Skeletal muscle satellite cell (primary cell): ENCODE measurements around the gene CCL19. TPM values are rescaled to one million over a fixed set of nuclear protein-coding genes. Genes with fewer than 3 reads are reported as not detected.
"Not testable (repeated sequence)": the region's sequence is repeated elsewhere in the genome, so short reads cannot be mapped to it uniquely, and the experiment has no call there.

Experiments
- H3K27me3 ChIP-seq: 2 replicates; pipeline ENCODE4 v1.7.0; 2013; ENCODE audit warnings: low read length; ENCODE audit not compliant: control insufficient read depth, insufficient read depth
- H3K36me3 ChIP-seq: 2 replicates; pipeline ENCODE4 v1.7.0; 2013; ENCODE audit warnings: mild to moderate bottlenecking, control low read depth, low read length; ENCODE audit not compliant: insufficient read depth
- H3K4me1 ChIP-seq: 2 replicates; pipeline ENCODE4 v1.7.0; 2013; ENCODE audit warnings: low read length; ENCODE audit not compliant: control insufficient read depth, insufficient read depth
- H3K4me2 ChIP-seq: 2 replicates; pipeline ENCODE4 v1.7.0; 2013; ENCODE audit warnings: mild to moderate bottlenecking, low read length
- H3K4me3 ChIP-seq: 2 replicates; pipeline ENCODE4 v1.7.0; 2013; ENCODE audit warnings: low read length
- H3K9ac ChIP-seq: 2 replicates; pipeline ENCODE4 v1.7.0; 2013; ENCODE audit warnings: mild to moderate bottlenecking, low read depth, low read length, moderate library complexity
- H3K9me3 ChIP-seq: replicated peaks from 2 replicates; pipeline ENCODE4 v1.7.0; 2013; ENCODE audit warnings: mild to moderate bottlenecking, control low read depth, low read length
- total RNA-seq: library from RNA; depleted of rRNA; stranded (reverse); fragments of >200 nt; gene quantifications from 2 replicates; pipeline ENCODE4 v1.2.3, GENCODE V29; 2012; rRNA removed

The CCL19 gene
- total RNA-seq, result not detected in 2 replicates

DNA sequence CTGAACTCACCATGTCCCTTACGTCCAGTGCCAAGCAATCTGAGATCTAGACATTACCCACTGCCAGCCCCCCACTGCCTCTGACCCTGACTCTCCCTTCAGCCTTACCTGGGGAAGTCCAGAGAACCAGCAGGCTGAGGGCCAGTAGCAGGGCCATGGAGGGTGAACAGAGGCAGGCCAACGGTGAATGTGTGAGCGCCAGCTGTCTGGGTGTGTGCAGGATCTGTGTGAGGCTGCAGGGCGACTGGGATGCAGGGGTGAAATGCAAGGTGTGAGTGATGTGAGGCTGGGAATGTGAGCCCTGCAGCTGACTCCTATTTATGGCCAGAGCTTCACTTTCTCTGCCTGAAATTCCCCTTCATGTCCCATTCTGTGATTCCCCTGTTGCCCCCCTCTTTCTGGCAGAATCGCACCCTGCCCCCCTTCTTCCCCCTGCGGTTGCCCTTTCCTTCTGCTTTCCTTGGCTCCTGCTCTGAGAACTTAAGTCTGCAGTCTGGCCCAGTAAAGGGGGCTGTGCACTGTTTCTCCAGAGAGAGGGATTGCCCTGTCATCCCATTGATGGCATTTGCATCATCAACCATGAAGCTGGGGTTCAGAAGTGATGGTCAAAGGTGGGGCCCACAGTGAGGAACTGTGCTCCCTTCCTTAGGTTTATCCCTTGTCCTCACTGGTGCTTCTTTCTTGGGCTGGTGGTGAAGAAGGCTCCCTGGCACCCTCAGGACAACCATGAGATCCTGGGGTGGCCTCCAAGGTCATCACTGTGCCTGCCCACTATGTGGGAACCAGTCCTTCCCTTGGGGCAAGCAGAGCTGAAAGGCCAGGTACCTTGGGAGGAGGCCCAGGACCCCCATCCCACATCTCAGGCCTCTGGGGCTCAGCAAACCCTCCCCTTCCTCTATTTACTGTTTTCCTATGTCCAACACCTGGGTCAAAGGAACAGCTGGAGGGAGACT is at the start of gene CCL19:
Gene CCL19, minus strand, starts transcription at position 294 of the 953 bp plus-strand sequence. Its CDS starts 137 bp downstream, at position 157.
- H3K9ac ChIP-seq, result no peak within 1 kb of the TSS
- no peak within 1 kb of the TSS for H3K4me2 ChIP-seq
- no peaks in the 10 kb centered on the region for H3K4me1 ChIP-seq
- no peaks in the 10 kb centered on the region for H3K27me3 ChIP-seq
- H3K4me3 ChIP-seq, result no peak within 1 kb of the TSS
- H3K9me3 ChIP-seq, result no peaks in the 10 kb centered on the region
- H3K36me3 ChIP-seq, result no peaks in the 10 kb centered on the region

DNA sequence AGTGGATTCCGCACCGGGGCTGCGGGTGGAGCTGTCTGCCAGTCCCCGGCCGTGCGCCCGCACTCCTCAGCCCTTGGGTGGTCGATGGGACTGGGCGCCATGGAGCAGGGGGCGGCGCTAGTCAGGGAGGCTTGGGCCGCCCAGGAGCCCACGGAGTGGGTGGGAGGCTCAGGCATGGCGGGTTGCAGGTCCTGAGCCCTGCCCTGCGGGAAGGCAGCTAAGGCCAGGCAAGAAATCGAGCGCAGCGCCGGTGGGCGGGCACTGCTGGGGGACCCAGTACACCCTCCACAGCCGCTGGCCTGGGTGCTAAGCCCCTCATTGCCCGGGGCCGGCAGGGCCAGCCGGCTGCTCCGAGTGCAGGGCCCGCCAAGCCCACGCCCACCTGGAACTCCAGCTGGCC is 49.1 kb upstream of the CCL19 start:
- not testable (repeated sequence) for H3K9me3 ChIP-seq, H3K9ac ChIP-seq, H3K4me2 ChIP-seq, H3K36me3 ChIP-seq, H3K4me3 ChIP-seq, H3K4me1 ChIP-seq, H3K27me3 ChIP-seq

DNA sequence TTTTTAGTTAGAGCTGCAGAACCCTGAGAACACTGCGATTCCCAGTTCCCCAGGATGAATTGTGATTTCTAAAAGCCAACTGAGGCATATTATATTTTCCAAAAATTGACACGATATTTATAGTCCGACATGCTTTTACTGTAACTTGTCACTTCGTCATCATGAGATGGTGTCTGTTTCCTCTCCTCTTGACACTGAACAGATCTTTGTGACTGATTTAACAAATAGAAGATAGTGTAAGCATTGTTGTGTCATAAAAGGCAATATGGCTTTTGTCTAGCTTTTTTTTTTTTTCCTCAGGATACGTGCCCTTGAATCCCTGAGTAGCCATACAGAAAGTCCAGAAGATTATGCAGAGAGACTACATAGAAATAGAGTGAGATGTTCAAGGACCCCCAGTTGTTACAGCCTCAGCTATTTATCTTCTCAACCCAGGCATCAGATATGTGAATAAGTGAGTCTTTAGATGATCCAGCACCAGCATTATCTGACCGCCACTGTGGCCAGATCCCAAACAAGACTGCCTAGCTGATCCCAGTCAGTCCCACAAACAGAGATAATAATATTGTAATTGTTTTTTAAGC is 46.7 kb upstream of the CCL19 start:
- no peak overlapping the region for H3K9ac ChIP-seq
- H3K4me1 ChIP-seq, result no peaks in the 10 kb centered on the region
- peaks cover 8% of the 10 kb centered on the region for H3K27me3 ChIP-seq
- H3K9me3 ChIP-seq, result no peaks in the 10 kb centered on the region
- no peak overlapping the region for H3K4me3 ChIP-seq
- no peak overlapping the region for H3K4me2 ChIP-seq
- no peaks in the 10 kb centered on the region for H3K36me3 ChIP-seq

DNA sequence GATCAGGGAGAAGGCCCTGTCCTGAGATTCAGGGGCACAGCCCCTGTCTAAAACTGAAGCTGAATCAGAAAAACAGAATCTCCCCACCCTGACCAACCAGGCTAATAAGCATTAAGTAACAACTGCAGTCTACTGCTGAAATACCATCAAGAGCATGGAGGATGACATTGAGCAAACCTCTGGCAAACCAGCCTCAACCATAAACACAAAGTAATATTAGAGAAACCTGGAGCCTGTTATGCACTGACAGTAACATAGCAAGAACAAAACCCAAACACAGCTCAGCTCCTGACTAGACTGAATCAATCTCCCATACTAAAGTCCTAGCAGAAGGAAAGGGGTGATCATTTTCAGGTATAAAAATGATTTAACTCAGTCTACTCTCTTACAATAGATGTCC is 43.6 kb upstream of the CCL19 start:
- H3K4me3 ChIP-seq, result no peak overlapping the region
- no peaks in the 10 kb centered on the region for H3K9me3 ChIP-seq
- no peaks in the 10 kb centered on the region for H3K4me1 ChIP-seq
- H3K9ac ChIP-seq, result no peak overlapping the region
- H3K27me3 ChIP-seq, result peaks cover 12% of the 10 kb centered on the region
- no peaks in the 10 kb centered on the region for H3K36me3 ChIP-seq
- H3K4me2 ChIP-seq, result no peak overlapping the region

DNA sequence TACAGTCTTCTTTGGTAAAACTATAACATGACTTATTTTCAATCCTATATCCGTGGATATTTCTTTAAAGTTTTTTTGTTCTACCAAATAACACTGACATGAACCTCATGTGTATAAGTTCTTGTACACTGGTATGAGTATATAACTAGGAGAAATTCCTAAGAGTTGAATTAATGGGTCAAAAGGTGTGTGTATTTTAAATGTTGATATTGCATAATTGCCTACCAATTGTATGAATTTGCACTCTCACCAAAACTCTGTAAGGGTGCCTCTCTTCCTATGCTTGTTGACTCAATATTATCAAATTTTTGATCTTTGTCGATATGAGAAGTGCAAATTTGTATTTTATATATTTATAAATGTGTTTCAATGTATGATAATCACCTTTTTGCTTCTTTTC is 41.8 kb upstream of the CCL19 start:
- H3K36me3 ChIP-seq, result no peaks in the 10 kb centered on the region
- H3K4me3 ChIP-seq, result no peak overlapping the region
- no peak overlapping the region for H3K4me2 ChIP-seq
- no peaks in the 10 kb centered on the region for H3K9me3 ChIP-seq
- H3K9ac ChIP-seq, result no peak overlapping the region
- peaks cover 14% of the 10 kb centered on the region for H3K27me3 ChIP-seq
- H3K4me1 ChIP-seq, result no peaks in the 10 kb centered on the region

DNA sequence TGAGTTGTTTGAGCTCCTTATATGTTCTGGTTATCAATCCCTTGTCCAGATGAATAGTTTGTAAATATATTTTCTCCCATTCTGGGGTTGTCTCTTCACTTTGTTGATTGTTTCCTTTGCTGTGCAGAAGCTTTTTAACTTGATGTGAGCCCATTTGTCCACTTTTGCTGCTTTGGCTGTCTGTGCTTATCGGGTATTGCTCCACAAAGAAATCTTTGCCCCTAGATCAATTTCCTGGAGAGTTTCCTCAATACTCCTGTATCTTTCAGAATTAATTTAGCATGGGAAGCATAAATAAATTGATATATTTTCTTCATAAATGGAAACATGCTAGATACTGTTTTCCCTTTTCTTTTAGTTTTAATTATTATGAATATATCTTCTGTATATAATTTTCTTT is 41.4 kb upstream of the CCL19 start:
- no peaks in the 10 kb centered on the region for H3K9me3 ChIP-seq
- no peak overlapping the region for H3K9ac ChIP-seq
- H3K27me3 ChIP-seq, result peaks cover 16% of the 10 kb centered on the region
- no peak overlapping the region for H3K4me3 ChIP-seq
- H3K4me2 ChIP-seq, result no peak overlapping the region
- H3K4me1 ChIP-seq, result no peaks in the 10 kb centered on the region
- no peaks in the 10 kb centered on the region for H3K36me3 ChIP-seq

DNA sequence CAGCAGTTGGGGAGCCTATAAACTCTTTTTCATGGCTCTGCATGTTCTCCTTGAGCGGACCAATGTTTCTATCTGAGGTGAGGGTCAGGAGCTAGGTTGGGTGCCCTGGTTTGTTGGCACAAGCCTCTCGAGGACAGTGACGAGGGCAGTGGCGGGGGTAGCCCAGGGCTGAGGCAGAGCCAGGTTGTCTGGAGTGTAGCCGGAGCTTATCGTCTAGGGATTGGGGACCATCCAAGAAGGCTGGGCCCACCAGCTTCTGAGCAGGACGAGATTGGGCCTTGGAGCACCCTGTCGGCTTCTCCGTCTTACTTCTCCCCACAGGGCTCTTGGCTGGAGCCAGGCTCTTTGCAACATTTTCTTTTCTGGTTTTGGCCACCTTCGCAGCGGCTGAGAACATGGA is 32.1 kb upstream of the CCL19 start:
- Histone ChIP-seq H3K4me3 (no peak overlapping the region), H3K27me3 (peaks cover 25% of the 10 kb centered on the region), H3K9ac (no peak overlapping the region), H3K4me1 (no peaks in the 10 kb centered on the region), H3K9me3 (no peaks in the 10 kb centered on the region), H3K4me2 (no peak overlapping the region), H3K36me3 (no peaks in the 10 kb centered on the region)

DNA sequence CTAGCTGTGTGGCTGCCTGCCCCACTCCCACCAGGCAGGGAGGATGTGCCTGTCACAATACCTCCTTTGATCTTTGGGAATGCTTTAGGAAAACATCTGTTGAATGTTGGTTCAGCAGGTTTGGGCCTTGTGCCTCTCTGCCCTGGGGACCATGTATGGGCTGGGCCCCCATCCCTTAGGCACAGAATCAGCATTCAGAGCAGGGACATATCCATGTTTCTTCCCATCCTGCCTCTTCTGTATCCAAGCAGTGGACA is 28.6 kb upstream of the CCL19 start:
- H3K9me3 ChIP-seq, H3K4me1 ChIP-seq: not testable (repeated sequence)

DNA sequence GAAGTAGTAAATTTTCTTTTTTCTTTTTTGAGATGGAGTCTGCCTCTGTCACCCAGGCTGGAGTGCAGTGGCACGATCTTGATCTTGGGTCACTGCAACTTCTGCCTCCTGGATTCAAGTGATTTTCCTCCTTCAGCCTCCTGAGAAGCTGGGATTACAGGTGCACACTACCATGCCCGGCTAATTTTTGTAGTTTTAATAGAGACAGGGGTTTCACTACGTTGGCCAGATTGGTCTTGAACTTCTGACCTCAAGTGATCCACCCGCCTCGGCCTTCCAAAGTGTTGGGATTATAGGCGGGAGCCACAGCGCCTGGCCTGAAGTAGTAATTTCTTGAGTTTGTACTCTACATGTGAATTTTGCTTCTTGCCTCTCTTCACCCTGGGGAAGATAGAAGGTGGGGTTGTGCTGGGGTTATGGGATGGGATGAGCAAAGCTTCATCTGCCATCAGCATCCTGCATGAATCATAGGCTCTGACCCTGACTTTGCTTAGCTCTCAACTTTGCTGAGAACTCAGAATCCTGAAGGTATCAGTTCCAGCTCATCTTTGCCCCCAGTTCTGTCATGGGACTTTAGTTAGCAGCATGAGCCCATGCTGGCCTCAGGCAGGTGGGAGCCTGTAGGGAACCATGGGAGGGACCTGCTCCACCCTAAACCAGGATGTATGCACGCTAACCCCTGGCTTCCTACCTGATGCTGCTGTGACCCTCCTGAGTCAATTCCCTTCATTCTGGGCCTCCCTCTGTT is 28.1 kb upstream of the CCL19 start:
- H3K9me3 ChIP-seq, result no peaks in the 10 kb centered on the region
- H3K27me3 ChIP-seq, result peaks cover 31% of the 10 kb centered on the region
- no peak overlapping the region for H3K9ac ChIP-seq
- no peak overlapping the region for H3K4me2 ChIP-seq
- H3K4me1 ChIP-seq, result no peaks in the 10 kb centered on the region
- no peaks in the 10 kb centered on the region for H3K36me3 ChIP-seq
- no peak overlapping the region for H3K4me3 ChIP-seq

More for the DNA sequence above, 28.6 kb upstream of the CCL19 start:
- H3K4me3 ChIP-seq, H3K36me3 ChIP-seq, H3K9ac ChIP-seq, H3K4me2 ChIP-seq: not testable (repeated sequence)
- H3K27me3 ChIP-seq, result peaks cover 26% of the 10 kb centered on the region

DNA sequence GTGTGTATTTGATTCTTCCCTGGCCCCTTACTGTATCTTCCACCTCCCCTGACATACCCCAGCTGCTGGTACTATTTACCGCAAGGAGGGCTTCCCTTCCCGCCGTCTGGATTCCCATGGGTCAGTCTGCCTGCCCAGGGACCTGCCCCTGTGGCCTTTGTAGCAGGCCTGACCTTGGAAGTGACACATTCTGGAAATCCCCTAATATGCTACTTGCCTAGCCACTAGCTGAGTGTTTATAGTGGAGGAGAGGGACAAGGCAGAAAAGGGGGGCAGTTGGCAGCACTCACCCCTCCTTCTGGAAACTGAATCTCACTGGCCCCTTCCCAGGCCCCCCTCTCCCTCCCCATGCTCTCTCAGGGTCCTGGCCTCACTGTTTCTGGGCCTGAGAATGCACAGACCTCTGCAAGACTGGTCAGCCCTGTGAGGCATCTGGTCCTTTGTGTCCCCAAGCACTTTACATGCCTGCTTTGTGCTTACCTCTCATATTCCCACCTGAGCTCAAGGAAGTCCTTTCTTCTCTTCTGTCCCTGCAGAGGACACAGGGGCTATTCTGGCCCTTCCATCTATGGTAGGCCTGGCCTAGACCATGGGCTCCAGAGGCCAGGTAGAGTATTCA is 27.0 kb upstream of the CCL19 start:
- Histone ChIP-seq H3K9ac (no peak overlapping the region), H3K27me3 (peaks cover 42% of the 10 kb centered on the region), H3K4me3 (no peak overlapping the region)

DNA sequence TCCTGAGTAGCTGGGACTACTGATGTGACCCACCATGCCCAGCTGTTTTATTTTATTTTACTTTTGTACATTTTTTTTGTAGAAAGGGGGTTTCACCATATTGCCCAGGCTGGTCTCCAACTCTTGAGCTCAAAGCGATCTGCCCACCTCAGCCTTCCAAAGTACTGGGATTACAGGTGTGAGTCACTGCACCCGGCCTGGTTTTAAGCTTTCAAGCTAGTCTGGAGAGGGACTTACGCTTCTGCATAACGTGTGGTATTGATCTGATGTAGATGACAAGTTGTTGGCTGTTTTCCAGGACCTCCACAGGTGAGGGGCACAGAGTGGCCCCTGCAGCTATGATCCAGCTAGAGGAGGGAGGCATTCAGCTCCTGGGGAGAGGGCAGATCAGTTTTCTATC is 25.6 kb upstream of the CCL19 start:
- Histone ChIP-seq H3K4me3 (no peak overlapping the region), H3K4me1 (no peaks in the 10 kb centered on the region), H3K4me2 (no peak overlapping the region), H3K9ac (no peak overlapping the region), H3K27me3 (peaks cover 36% of the 10 kb centered on the region), H3K36me3 (no peaks in the 10 kb centered on the region), H3K9me3 (no peaks in the 10 kb centered on the region)

More for the DNA sequence above, 27.0 kb upstream of the CCL19 start:
- Histone ChIP-seq H3K4me2 (no peak overlapping the region), H3K9me3 (no peaks in the 10 kb centered on the region), H3K36me3 (no peaks in the 10 kb centered on the region), H3K4me1 (no peaks in the 10 kb centered on the region)
